Measurements from ENCODE around the gene PPP2R2C. TPM values are rescaled to one million over a fixed set of nuclear protein-coding genes. Genes with fewer than 3 reads are reported as not detected.
A peak's percentile ranks its signal among the peaks of the same experiment; 100 is the strongest.

The PPP2R2C gene
- total RNA-seq, 1 experiment from 2014 or later = 8.1 TPM

- Histone ChIP-seq H4K8ac (replicated peaks; ENCODE audit: insufficient read length, low read depth, low read length) (no peak overlapping the region), H3K56ac (ENCODE audit: insufficient read length, low read depth, low read length) (no peak overlapping the region), H3K18ac (ENCODE audit: insufficient read length, low read depth, low read length) (no peak overlapping the region), H3K14ac (ENCODE audit: insufficient read depth, low read length) (no peak overlapping the region), H3K9ac (ENCODE audit: extremely low read depth, insufficient read length, low read length) (no peak overlapping the region), H4K91ac (ENCODE audit: insufficient read length, low read depth, low read length) (no peak overlapping the region), H3K4me1 (ENCODE audit: insufficient read depth, low read length) (no peaks in the 10 kb centered on the region), H3K27ac (ENCODE audit: insufficient read length, low read depth, low read length) (no peak overlapping the region), H3K27me3 (ENCODE audit: insufficient read depth, low read length) (no peaks in the 10 kb centered on the region), H2BK12ac (ENCODE audit: insufficient read length, low read depth, low read length) (no peak overlapping the region), H3K79me1 (ENCODE audit: insufficient read depth, low read depth, low read length, poor library complexity, severe bottlenecking) (no peaks in the 10 kb centered on the region), H3K23me2 (ENCODE audit: insufficient read length, low read depth, low read length, poor library complexity, severe bottlenecking) (no peaks in the 10 kb centered on the region), H4K20me1 (ENCODE audit: control insufficient read depth, insufficient read depth, insufficient read length) (no peaks in the 10 kb centered on the region), H3K9me3 (ENCODE audit: control insufficient read depth, low read depth, low read length) (no peaks in the 10 kb centered on the region), H3K4ac (ENCODE audit: low read depth, low read length) (no peak overlapping the region), H2BK5ac (ENCODE audit: insufficient read length, low read length) (no peak overlapping the region), H2BK120ac (ENCODE audit: low read depth, low read length, poor library complexity, severe bottlenecking) (no peak overlapping the region), H2AFZ (ENCODE audit: low read length) (no peak overlapping the region), H3K4me2 (ENCODE audit: insufficient read depth, insufficient read length, low read length) (no peak overlapping the region), H2BK20ac (ENCODE audit: low read depth, low read length, poor library complexity, severe bottlenecking) (no peak overlapping the region), H2BK15ac (ENCODE audit: low read depth, low read length) (no peak overlapping the region), H3K23ac (ENCODE audit: insufficient read length, low read depth, low read length) (no peak overlapping the region), H3K79me2 (ENCODE audit: insufficient read depth, low read length) (no peaks in the 10 kb centered on the region), H3T11ph (ENCODE audit: low read length) (no peak overlapping the region), H2AK5ac (ENCODE audit: insufficient read length, low read length) (no peak overlapping the region), H4K5ac (ENCODE audit: insufficient read length, low read depth, low read length) (no peak overlapping the region)
- Mint-ChIP-seq H3K27ac (no peak overlapping the region), H3K4me3 (no peak overlapping the region), H3K9me3 (no peaks in the 10 kb centered on the region; a peak in 2 of 5 replicates), H3K36me3 (ENCODE audit: insufficient read depth in 1 of 3, low read depth in 3 of 3) (no peaks in the 10 kb centered on the region), H3K4me1 (peaks cover 14 to 22% of the 10 kb centered on the region in 2 experiments), H3K27me3 (ENCODE audit: low read depth) (peaks cover 24% of the 10 kb centered on the region)
- TF ChIP-seq CTCF (conservative IDR thresholded peaks at IDR 0.05) = no peak
- peak; percentile 73 for DNase-seq
- no CpG with 5 or more reads among the region's 8 CpGs for WGBS (ENCODE audit: extremely low coverage, insufficient read length, low lambda C conversion rate)
Observed at GRCh38 chr4:6362896-6363295, 109.5 kb downstream of the PPP2R2C start.

All from H9 (cell line).